PFSK-1 (cell line): ENCODE measurements around the gene ATL1.

Source experiments
- FOXP2 ChIP-seq: optimal IDR thresholded peaks from 2 replicates; pipeline ENCODE3; 2011; ENCODE audit warnings: borderline replicate concordance, control low read depth, inconsistent platforms; ENCODE audit not compliant: insufficient read depth; ENCODE audit errors: extremely low read length, extremely low read depth
- POLR2AphosphoS5 ChIP-seq: IDR thresholded peaks from 2 replicates; pipeline ENCODE4 v1.6.1; 2012; ENCODE audit warnings: low read depth, mild to moderate bottlenecking, control low read depth, low read length, moderate library complexity
- REST ChIP-seq, 2 experiments: IDR thresholded peaks; 2 replicates each; pipeline versions ENCODE4 v1.6.1 to v1.8.0; 2011 to 2012; ENCODE audit warnings: low read depth in 2 of 2, low read length in 2 of 2, control low read depth in 1 of 2, inconsistent platforms in 1 of 2, mild to moderate bottlenecking in 1 of 2, moderate library complexity in 1 of 2; ENCODE audit not compliant: insufficient read depth in 1 of 2
- SIN3A ChIP-seq: IDR thresholded peaks from 2 replicates; pipeline ENCODE4 v1.6.1; 2012; ENCODE audit warnings: mild to moderate bottlenecking, low read length, moderate library complexity, borderline replicate concordance; ENCODE audit not compliant: insufficient read depth
- TAF1 ChIP-seq: IDR thresholded peaks from 2 replicates; pipeline ENCODE4 v1.6.1; 2012; ENCODE audit warnings: low read length, control low read depth, borderline replicate concordance; ENCODE audit not compliant: insufficient read depth

- no peak for TF ChIP-seq POLR2AphosphoS5
- TF ChIP-seq TAF1 = no peak
- TF ChIP-seq REST (IDR thresholded peaks at IDR 0.05; ENCODE audit: insufficient read depth in 1 of 2, low read depth in 2 of 2, low read length in 2 of 2) = no peak
- TF ChIP-seq SIN3A = no peak
- TF ChIP-seq FOXP2 = no peak
Observed at GRCh38 chr14:50659327-50659974, 99.5 kb downstream of the ATL1 start.
